ENCODE data around the gene GLI3. TPM values are rescaled to one million over a fixed set of nuclear protein-coding genes. Genes with fewer than 3 reads are reported as not detected.

The GLI3 gene
- total RNA-seq, 1 donor from 2014 or later = 27.7 TPM

DNA sequence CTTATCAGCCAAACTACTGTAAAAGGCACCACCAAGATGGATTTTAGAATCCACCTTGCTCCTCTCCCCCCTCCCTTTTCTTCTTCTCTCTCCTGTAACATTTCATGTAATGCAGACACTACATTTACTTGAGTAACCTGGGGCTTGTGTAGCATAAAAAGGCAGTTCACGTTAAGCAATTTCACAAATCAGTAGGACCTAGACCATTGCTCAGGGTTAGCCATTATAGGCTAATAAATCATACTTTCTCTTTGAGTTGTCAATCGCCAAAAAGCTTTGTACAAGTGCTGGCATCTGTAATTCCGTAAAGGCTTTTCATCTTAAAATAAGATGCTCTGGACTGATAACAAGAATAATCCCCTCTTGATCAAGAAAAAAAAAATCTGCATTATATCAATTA lies 224.7 kb downstream of the GLI3 start:
- Mint-ChIP-seq H3K27me3 (ENCODE audit: low read depth, unreplicated experiment) (no peaks in the 10 kb centered on the region), H3K36me3 (ENCODE audit: low read depth, unreplicated experiment) (peaks cover 17% of the 10 kb centered on the region), H3K27ac (ENCODE audit: unreplicated experiment) (no peak overlapping the region), H3K9me3 (ENCODE audit: unreplicated experiment) (peaks cover 7% of the 10 kb centered on the region), H3K4me3 (ENCODE audit: unreplicated experiment) (no peak overlapping the region), H3K4me1 (ENCODE audit: low read depth, unreplicated experiment) (peaks cover 4% of the 10 kb centered on the region)
- H3K4me1 ChIP-seq (ENCODE audit: insufficient read depth, low read length) = peaks cover 5% of the 10 kb centered on the region
- H3K4me3 ChIP-seq (ENCODE audit: insufficient read depth, low read depth, low read length) = no peak overlapping the region
- no peaks in the 10 kb centered on the region for H3K36me3 ChIP-seq (ENCODE audit: insufficient read depth, low read length)
- no peaks in the 10 kb centered on the region for H3K79me2 ChIP-seq (ENCODE audit: insufficient read depth, low read length)
- no peak overlapping the region for H3K27ac ChIP-seq (ENCODE audit: low read depth, low read length)
- H2AFZ ChIP-seq (ENCODE audit: low read depth, low read length) = no peak overlapping the region
- FAIRE-seq (no peak), DNase-seq (ENCODE audit: low read depth) (no peak)
- H3K4me2 ChIP-seq (ENCODE audit: low read length) = peak overlapping the region; percentile 38
- TF ChIP-seq, protein P1, sequence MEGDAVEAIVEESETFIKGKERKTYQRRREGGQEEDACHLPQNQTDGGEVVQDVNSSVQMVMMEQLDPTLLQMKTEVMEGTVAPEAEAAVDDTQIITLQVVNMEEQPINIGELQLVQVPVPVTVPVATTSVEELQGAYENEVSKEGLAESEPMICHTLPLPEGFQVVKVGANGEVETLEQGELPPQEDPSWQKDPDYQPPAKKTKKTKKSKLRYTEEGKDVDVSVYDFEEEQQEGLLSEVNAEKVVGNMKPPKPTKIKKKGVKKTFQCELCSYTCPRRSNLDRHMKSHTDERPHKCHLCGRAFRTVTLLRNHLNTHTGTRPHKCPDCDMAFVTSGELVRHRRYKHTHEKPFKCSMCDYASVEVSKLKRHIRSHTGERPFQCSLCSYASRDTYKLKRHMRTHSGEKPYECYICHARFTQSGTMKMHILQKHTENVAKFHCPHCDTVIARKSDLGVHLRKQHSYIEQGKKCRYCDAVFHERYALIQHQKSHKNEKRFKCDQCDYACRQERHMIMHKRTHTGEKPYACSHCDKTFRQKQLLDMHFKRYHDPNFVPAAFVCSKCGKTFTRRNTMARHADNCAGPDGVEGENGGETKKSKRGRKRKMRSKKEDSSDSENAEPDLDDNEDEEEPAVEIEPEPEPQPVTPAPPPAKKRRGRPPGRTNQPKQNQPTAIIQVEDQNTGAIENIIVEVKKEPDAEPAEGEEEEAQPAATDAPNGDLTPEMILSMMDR (IDR thresholded peaks at IDR 0.05; ENCODE audit: insufficient read depth, low read depth, low read length) = no peak
- no peak for TF ChIP-seq EZH2 (IDR thresholded peaks at IDR 0.05; ENCODE audit: insufficient read depth, low read length)
- H4K20me1 ChIP-seq (ENCODE audit: insufficient read depth, low read length) = no peaks in the 10 kb centered on the region
- H3K9me3 ChIP-seq (ENCODE audit: insufficient read depth, low read depth, low read length) = no peaks in the 10 kb centered on the region
- no peaks in the 10 kb centered on the region for H3K27me3 ChIP-seq (ENCODE audit: insufficient read depth, low read length)
- no peak overlapping the region for H3K9ac ChIP-seq (ENCODE audit: low read length)

- no peak overlapping the region for H3K4me2 ChIP-seq (ENCODE audit: low read length)
- Mint-ChIP-seq H3K4me1 (ENCODE audit: low read depth, unreplicated experiment) (peaks cover 4% of the 10 kb centered on the region), H3K4me3 (ENCODE audit: unreplicated experiment) (no peak overlapping the region), H3K9me3 (ENCODE audit: unreplicated experiment) (peaks cover 7% of the 10 kb centered on the region), H3K27me3 (ENCODE audit: low read depth, unreplicated experiment) (no peaks in the 10 kb centered on the region), H3K36me3 (ENCODE audit: low read depth, unreplicated experiment) (peaks cover 17% of the 10 kb centered on the region), H3K27ac (ENCODE audit: unreplicated experiment) (no peak overlapping the region)
- no peak overlapping the region for H3K27ac ChIP-seq (ENCODE audit: low read depth, low read length)
- H4K20me1 ChIP-seq (ENCODE audit: insufficient read depth, low read length) = no peaks in the 10 kb centered on the region
- H3K9ac ChIP-seq (ENCODE audit: low read length) = no peak overlapping the region
- H3K79me2 ChIP-seq (ENCODE audit: insufficient read depth, low read length) = no peaks in the 10 kb centered on the region
- FAIRE-seq (no peak), DNase-seq (ENCODE audit: low read depth) (no peak)
- no peak overlapping the region for H3K4me3 ChIP-seq (ENCODE audit: insufficient read depth, low read depth, low read length)
- TF ChIP-seq, protein P1 (IDR thresholded peaks at IDR 0.05; ENCODE audit: insufficient read depth, low read depth, low read length) = no peak
- TF ChIP-seq EZH2 (IDR thresholded peaks at IDR 0.05; ENCODE audit: insufficient read depth, low read length) = no peak
- no peaks in the 10 kb centered on the region for H3K9me3 ChIP-seq (ENCODE audit: insufficient read depth, low read depth, low read length)
- peaks cover 5% of the 10 kb centered on the region for H3K4me1 ChIP-seq (ENCODE audit: insufficient read depth, low read length)
- no peak overlapping the region for H2AFZ ChIP-seq (ENCODE audit: low read depth, low read length)
- H3K36me3 ChIP-seq (ENCODE audit: insufficient read depth, low read length) = no peaks in the 10 kb centered on the region
- no peaks in the 10 kb centered on the region for H3K27me3 ChIP-seq (ENCODE audit: insufficient read depth, low read length)
Observed at GRCh38 chr7:42011846-42012245, 225.2 kb downstream of the GLI3 start.

- Mint-ChIP-seq H3K9me3 (ENCODE audit: unreplicated experiment) (peaks cover 3% of the 10 kb centered on the region), H3K4me1 (ENCODE audit: low read depth, unreplicated experiment) (peaks cover 4% of the 10 kb centered on the region), H3K36me3 (ENCODE audit: low read depth, unreplicated experiment) (peaks cover 17% of the 10 kb centered on the region), H3K27ac (ENCODE audit: unreplicated experiment) (no peak overlapping the region), H3K27me3 (ENCODE audit: low read depth, unreplicated experiment) (no peaks in the 10 kb centered on the region), H3K4me3 (ENCODE audit: unreplicated experiment) (no peak overlapping the region)
- H2AFZ ChIP-seq (ENCODE audit: low read depth, low read length) = no peak overlapping the region
- H3K4me1 ChIP-seq (ENCODE audit: insufficient read depth, low read length) = peaks cover 5% of the 10 kb centered on the region
- FAIRE-seq = no peak
- no peaks in the 10 kb centered on the region for H3K79me2 ChIP-seq (ENCODE audit: insufficient read depth, low read length)
- H3K27ac ChIP-seq (ENCODE audit: low read depth, low read length) = no peak overlapping the region
- peak; percentile 31 for DNase-seq (ENCODE audit: low read depth)
- no peak overlapping the region for H3K4me2 ChIP-seq (ENCODE audit: low read length)
- no peaks in the 10 kb centered on the region for H4K20me1 ChIP-seq (ENCODE audit: insufficient read depth, low read length)
- no peaks in the 10 kb centered on the region for H3K36me3 ChIP-seq (ENCODE audit: insufficient read depth, low read length)
- H3K9me3 ChIP-seq (ENCODE audit: insufficient read depth, low read depth, low read length) = no peaks in the 10 kb centered on the region
- no peaks in the 10 kb centered on the region for H3K27me3 ChIP-seq (ENCODE audit: insufficient read depth, low read length)
- H3K9ac ChIP-seq (ENCODE audit: low read length) = no peak overlapping the region
- no peak overlapping the region for H3K4me3 ChIP-seq (ENCODE audit: insufficient read depth, low read depth, low read length)
- TF ChIP-seq, protein P1 (IDR thresholded peaks at IDR 0.05; ENCODE audit: insufficient read depth, low read depth, low read length) = no peak
- TF ChIP-seq EZH2 (IDR thresholded peaks at IDR 0.05; ENCODE audit: insufficient read depth, low read length) = no peak
Observed at GRCh38 chr7:42010751-42011150, 226.3 kb downstream of the GLI3 start.
